Left colon (tissue), 2 donors: ENCODE results near the gene MRGPRE. TPM values are rescaled to one million over a fixed set of nuclear protein-coding genes. Genes with fewer than 3 reads are reported as not detected.

Source experiments
- ATAC-seq: fragments of 200-7000 bp; cut with Tn5 transposase; one replicate; pipeline ENCODE4 v1.9.1; 2020; ENCODE audit warnings: mild to moderate bottlenecking, moderate library complexity
- DNase-seq, 2 donors: peaks; one replicate each; pipeline ENCODE4 v3.0.0-alpha.2; 2020
- intact Hi-C, 2 donors: fragments of 100-400 bp; cut with DNase I in 1 of 2; cut with micrococcal nuclease in 1 of 2; formaldehyde crosslinking; loops; one replicate each; pipeline versions ENCODE4 v1.11.2 to v1.14.0; 2022; cut with DNase I, micrococcal nuclease
- total RNA-seq, 2 donors: library from RNA; stranded (reverse); fragmentation: NEBNext Ultra II Directional; extraction: Animal tissue kit (Norgen Biotek cat#: 25700); gene quantifications; one replicate each; pipeline ENCODE4 v1.2.1, GENCODE V29; 2021
- donor health status: DM: no; HTN: no; CAD: no.
- donor health status: DM: yes; HTN: yes; CAD: no.

Gene MRGPRE
- total RNA-seq, 2 donors from 2014 or later = not detected

DNA sequence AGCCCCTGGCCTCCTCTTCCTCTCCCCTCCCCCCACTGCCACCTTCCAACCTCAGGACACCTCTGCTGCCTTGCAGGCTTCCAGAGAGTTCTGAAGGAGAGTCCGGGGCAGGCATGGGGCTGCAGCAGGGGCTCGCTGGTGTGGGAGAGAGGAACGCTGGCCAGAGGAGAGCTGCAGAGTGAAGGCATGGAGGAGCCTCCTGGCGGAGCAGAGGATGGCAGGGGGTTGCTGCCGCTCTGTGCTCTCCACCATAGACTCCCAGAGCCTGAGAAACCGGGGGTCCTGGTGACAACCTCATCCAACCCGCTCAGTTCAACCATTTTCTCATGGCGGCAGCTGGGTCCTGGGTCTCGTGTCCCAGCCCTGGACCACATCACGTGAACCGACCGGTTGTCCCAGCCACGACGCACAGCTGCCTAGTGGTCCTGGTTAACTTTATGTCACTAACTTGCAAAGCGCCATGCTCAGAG, 31.1 kb downstream of the MRGPRE start:
- ATAC-seq (no peak), DNase-seq (peak in 1 of 2 donors; percentile 5)
- intact Hi-C loops = no loop called here

DNA sequence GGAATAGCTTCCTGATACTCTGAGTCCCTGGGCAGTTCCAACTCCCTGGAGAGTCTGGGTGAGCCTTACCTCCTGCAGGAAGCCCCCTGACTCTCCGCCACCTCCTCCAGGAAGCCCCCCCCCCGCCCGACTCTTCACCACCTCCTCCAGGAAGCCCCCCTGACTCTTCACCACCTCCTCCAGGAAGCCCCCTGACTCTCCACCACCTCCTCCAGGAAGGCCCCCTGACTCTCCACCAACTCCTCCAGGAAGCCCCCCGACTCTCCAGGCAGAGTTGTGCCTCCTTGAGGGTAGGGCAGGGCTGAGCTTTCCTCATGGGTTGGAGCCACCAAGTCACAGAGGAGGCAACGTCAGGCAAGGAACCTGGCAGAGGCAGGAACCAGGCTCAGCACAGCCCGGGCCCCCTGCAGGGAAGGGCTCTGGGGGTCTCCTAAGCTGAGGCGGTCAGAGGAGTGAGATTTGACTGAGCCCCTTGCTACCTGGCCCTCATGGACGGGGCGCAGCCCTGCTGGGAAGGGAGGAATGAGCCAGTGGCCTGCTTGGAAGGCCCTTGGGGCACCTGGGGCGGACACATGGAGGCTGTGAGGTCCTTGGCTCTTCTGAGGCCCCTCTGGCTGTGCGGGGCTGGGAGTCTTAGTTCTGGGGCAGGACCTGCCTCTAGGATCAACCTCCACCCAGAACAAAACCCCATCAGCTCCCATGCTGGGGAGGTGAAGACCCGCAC, 31.7 kb downstream of the MRGPRE start:
- no peak for ATAC-seq
- peak in 1 of 2 donors; percentile 6 for DNase-seq
- intact Hi-C loops = no loop called here

DNA sequence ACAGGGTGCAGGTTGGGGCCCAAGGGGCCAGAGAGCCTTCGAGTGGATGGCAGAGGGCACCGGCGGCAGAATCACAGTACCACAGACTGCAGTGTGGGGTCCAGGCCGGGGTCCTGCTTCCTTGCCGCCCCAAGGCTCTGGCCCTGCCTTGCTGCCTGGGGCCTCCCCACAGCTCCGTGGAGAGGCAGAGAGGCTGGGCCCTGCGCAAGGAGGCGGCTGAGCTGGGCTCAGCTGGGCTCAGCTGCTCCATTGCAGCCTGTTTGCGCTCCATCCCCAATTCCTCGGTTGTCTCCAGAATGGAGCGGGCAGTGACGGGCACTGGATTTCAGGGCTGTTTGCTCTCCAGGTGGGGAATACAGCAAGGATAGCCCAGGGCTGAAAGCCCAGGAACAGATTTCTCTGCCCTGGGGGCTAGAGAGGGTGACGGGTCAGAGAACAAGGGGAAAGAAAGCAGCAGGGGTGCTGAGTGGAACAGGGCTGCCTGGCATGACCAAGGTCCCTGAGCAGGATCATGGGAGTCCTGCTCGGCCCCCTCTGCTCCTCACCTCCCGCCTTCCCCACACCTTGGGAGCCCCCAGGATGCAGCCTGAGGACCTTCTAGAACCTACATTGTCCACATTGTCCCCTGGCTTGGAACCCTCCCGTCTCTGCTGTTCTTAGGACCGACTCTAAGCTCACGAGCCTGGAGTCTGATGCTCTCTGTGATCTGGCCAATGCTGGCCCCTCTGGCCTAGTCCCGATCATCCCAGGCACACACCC, 32.5 kb downstream of the MRGPRE start:
- ATAC-seq = no peak
- intact Hi-C loops = no loop called here

DNA sequence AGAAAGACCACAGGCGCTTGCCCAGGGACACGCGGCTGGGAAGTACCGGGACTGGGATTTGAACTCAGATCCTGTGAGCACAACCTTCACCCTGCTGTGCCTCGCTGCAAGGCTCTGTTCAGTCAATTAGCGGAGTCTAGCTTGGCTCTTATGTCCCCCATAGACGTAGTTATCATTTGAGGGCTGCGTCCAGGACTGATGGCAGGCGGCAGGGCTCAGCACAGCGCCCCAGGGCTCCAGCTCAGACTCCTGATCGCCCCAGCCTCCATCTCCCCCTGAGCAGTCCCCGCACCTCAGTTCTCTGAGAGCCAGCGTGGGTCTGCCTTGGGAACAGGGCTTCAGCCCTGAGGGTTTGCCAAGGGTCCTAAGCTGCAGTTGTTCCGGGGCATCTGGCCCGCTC, 33.4 kb downstream of the MRGPRE start:
- intact Hi-C loops = no loop called here
- no peak for ATAC-seq
- DNase-seq = no peak

More for the DNA sequence above, 32.5 kb downstream of the MRGPRE start:
- DNase-seq = peak in 1 of 2 donors; percentile 18

DNA sequence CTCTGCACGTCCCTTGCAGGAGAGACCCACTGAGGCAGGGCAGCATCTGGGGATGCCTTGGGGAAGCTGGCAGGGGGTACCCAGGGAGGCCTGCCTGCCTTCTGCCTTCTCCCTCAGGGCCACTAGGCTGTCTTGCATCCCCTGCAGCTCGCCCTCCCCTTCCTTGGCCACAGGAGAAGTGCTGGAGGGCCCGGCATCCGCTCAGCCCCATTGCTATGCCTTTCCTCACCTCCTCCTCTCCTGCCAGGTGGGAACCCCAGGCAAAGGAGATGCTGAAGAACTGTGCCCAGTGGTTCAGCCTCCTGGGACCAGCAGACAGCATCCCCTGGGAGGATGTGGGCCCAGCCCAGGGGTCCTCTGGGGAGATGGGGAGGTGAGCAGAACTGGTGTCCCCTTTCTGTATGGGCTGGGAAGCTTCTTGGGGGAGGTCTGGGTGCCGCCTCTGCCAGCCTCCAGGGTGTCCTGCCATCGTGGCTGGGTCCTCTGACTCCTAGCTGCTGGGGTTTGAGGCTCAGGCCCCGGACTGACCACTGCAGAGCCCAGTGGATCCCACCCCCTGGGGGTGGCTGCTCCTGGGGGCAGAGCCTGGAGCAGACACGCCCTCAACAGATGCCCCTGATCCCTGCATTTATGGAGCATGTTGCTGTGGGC, 34.2 kb downstream of the MRGPRE start:
- intact Hi-C loops = no loop called here
- no peak for ATAC-seq
- DNase-seq = no peak

DNA sequence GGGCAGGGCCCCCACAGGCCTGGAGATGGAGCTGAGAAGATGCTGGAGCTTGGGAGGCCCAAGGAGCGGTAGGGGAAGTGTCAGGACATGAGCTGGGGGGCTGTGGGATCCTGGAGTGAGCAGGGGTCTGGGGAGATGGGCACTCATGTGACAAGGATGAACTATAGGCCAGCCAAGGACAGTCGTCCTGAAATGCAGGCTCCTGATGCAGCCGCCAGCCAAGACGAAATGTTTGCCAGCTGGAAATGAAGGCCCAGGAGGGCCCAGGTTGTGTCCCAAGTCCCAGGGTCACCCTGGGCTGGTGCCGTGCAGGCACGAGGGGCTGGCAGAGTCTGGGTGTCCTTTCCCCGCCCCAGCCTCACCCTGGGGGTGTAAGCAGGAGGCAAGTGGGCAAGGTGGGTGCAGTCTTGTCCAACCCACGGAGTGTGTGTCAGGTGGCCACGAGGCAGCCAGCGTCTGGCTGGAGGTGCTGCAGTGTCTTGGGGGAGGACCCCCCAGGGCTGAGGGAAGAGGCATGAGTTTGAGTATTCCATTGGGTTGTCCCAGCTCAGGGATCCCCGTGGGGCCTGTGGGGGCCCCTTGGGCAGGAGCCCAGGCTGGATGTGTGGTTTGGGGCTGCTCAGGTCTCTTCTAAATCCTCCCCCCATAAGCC, 35.0 kb downstream of the MRGPRE start:
- ATAC-seq (no peak), DNase-seq (no peak)
- intact Hi-C loops = no loop called here

DNA sequence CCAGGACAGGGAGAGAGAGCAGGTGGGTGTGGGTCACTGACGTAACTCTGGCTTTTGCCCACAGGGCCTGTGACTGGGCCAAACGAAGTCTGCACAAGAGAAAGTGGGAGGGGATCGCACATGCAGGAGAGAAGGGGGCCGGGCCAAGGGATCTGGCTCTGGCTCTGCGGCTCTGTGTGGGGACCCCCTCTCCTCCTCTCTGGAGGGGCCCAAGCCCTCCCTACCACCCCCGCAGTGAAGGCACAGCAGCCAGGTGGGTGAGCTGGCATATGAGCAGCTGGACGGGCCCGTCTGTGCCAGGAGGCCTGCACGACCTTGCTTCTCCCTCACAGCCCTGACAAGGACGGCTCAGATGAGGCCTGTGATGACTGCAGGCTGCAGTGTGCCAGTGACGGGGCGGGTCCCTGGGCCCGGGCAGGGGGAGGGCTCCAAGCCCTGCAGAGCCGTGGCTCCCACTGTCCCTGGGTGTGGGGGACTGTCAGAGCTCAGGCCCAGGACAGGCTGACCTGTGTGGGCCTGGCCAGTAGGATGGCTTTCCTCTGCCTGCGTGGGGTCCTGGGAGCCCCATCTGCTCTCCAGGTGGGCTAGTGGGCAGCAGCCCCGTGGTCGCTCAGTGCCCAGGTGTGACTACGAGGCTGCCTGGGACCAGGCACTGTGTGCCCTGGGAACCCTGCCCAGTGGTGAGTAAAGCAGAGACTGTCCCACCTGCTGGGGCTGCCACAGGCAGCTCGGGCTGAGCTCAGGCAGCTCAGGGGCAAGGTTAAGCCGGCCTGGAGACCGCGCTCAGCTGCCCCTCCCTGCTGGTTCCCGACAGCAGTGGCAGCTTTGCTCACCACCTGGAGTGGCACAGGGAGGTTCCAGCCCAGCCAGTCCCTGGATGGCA, 35.8 kb downstream of the MRGPRE start:
- ATAC-seq (no peak), DNase-seq (no peak)
- intact Hi-C loops = no loop called here

DNA sequence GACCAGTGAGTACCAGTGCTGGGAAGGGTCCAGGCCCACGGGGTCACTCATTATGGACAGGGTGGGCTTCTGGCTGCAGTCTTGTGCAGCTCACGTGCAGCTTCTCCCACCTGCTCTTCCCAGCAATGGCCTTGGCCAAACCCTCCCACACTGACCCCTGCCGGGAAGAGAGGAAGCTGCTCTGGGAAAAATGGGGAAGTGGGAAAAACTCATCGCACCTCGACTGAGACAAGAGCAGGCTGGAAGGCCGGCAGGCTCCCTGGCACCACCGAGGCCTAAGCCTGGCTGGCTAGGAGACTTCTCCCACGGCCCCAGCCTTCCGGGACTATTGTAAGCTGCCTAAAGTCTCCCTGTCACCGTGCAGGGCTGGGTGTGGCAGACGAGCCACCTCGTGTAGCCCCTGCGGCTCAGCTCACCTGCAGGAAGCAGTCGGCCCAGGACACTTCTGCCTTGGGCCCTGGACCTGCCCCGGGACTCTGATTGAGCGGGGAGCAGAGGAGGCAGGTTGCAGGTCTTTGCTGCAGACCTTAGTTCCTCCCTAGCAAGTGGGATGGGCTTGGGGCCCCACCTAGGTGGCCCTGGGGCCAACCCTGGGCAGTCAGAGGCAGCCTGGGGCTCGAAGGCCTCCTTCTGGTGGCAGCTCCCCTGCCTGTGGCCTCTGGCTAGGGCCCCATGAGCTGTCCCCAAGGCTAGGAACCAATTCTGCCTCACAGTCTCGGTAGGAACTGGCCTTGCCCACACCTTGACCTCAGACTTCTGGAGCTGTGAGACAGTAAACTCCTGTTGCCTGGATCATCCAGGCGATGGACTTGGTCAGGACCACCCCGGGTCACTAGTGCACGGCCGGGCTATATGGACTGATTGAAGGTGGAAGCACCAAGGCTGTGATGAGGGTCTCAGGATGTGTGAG, 36.7 kb downstream of the MRGPRE start:
- peak in 1 of 2 donors; percentile 28 for DNase-seq
- intact Hi-C loops = no loop called here
- ATAC-seq = peak; percentile 78

DNA sequence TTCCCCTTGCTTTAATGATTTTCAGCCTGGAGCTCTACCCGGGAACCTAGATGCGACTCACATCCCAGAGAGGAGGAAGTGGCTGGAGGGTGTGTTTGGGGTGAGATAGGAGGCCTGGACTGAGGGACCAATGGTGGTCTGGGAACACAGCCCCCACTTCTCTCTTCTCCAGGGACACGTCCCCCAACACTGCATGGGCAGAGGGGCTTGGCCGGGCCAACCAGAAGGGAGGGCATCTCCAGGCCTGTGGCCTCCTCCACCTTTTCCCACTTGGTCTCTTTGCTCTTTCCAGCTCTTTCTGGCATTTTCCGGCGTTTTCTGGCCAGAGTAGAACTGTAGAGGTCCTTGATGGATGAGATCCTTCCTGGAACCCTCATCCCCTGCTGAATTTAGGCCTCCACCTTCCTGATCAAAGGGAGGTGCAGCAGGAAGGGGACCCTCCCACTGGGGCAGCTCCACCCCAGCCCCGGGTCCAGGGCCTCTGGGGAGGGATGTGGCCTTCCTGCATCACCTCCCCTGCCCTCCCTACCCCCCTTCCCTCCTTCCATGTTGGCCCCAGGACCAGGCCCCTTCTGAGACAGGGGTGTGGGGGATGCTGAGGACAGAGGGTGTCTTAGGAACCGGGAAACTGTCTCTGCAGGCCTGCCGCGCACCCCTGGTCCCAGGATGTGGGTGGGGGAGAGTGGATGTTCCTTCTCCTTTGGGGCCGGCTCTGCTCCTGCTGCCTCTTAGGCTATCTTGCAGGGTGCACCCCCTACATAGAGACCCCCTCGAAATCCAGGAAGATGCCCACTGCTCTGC, 38.0 kb downstream of the MRGPRE start:
- ATAC-seq (no peak), DNase-seq (no peak)
- intact Hi-C loops = no loop called here

DNA sequence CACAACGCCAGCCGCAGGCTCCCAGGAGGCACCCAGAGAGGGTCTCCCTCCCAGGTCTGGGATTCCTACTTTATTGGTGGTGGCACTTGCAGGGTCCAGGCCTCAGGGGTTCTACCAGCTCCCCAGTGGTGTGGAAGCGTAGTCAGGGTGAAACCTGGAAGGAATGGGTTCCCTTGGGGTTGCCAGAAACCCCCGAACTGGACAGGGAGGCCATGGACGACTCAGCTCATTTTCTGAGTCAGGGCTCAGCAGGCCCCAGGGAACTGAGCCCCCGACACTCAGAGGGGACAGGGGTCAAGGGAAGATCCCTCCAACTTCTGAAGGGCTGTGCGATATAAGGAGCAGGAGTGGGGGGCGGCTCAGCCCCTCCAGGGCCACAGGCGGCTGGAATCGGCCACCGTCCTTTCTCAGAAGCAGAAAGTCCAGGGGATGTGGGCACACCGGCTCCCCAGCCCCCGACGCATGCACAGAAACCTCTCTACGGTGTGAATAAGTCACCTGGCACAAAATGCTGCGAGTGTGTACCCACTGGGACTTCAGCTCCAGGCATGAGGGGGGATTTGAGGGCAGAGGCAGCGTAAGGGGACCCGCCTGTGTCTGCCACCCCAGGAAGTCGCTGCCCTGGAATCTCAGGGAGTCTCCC, 38.7 kb downstream of the MRGPRE start:
- intact Hi-C loops = no loop called here
- no peak for DNase-seq
- no peak for ATAC-seq

DNA sequence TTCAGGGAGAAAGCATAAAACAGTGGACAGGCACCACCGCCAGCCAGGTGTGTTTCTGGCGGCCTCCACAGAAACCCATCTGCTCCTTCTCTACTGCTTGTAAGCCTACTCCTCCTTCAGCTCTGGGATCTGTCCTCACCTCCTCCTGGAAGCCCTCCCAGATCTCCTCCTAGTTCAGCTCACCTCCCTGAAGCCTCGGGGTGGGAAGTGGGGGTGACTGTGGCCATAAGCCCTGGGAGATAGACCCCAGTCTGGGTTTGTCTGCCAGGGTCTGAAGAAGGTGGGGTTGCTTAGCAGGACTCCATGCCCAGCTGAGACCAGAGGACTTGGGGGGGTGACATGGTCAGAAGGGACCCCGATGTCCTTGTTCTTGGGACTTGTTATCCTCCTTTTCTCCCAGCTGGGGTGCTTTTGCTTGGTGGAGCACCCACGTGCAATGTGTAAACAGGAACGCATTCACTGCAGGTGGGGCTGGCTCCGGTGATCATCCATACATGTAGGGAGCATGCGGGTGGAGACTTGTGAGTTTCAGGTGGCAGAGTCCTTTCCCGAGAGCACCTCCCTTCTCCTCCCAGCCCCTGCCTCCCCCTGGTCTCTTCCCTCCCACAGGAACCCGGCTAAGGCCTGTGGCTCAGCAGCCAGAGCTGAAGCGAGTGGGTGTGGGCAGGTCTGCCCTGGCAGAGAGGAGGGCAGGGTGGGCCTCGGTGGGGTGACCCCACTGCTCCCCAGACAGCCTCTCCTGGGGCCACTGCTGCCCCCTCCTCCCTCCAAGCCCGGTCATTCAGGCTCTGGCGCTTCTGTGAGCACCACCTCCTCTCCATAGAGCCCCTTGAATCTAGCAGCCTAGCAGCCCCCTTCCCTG, 39.5 kb downstream of the MRGPRE start:
- no peak for ATAC-seq
- intact Hi-C loops = no loop called here
- DNase-seq = no peak

DNA sequence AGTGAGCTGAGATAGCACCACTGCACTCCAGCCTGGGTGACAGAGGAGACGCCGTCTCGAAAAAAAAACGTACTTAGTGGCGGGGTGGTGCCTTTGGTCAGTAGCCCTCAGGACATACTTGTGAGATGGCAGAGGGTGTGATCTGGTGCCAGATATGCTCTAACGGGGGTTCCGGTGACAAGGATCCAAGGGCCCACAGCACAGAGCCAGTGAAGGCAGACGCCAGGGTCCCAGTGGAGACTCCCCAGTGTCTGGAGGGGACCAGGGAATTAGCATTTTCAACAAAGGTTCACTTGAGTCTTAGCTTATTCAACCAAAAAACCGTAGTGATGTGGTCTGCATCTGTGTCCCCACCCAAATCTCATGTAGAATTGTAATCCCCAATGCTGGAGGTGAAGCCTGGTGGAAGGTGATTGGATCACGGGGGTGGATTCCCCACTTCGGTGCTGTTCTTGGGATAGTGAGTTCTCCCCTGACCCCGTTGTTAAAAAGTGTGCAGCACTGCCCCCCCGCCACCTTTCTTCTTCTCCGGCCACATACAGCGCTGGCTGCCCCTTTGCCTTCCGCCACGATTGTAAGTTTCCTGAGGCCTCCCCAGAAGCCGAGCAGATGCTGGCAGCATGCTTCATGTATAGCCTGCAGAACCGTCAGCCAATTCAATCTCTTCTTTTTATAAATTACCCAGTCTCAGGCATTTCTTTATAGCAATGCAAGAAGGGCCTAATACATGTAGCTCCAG, 40.5 kb downstream of the MRGPRE start:
- DNase-seq (no peak), ATAC-seq (no peak)
- intact Hi-C loops = no loop called here

DNA sequence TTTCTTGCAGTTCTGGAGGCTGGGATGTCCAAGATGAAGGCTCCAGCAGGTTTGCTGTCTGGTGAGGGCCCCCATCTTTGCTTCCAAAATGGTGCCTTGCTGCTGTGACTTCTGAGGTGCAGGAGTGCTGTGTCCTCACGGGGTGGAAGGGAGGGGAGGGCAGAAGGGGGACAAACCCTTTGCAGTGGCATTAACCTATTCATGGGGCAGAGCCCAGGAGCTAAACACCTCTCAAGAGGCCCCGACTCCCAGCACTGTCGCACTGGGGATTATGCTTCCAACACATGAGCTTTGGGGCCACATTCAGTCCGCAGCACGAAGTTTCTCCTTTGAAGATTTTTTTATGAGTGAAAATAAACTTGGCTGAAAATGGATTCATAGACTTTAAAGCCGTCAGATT, 41.6 kb downstream of the MRGPRE start:
- intact Hi-C loops = no loop called here
- ATAC-seq (no peak), DNase-seq (no peak)

DNA sequence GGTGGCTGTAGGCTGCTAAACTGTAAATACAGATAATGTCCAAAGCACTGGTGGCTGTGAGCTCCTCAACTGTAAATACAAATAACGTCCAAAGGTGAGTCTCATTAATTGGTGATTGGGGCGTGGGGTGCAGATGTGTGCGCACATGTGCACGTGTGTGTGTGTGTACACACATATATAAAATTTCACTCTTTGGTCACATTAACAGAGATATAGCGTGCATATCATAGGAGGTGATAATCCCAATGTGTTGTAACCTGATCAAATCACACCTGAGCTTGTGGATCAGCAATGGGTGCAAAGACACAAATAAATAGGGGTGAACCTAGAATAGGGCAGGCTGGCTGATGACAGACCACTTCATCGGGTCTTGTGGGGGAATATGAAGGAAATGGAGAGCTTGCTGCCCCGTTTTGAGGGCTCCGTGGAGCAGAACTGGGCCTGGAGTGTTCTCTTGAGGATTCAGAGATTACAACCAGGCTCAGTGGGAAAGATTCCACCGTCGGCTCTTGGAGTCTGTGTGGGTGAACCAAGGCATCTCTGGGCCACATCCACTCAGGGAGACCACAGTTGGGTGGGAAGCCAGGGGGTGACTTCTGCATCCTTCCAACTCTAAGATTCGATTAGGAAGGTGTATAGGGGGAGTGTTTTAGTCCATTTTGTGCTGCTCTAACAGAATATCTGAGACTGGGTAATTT, 42.2 kb downstream of the MRGPRE start:
- no peak for DNase-seq
- intact Hi-C loops = loop anchor here in 1 of 2 donors (10.0 kb wide), 1 partner anchor 75 kb away; no protein-coding TSS in a partner anchor
- no peak for ATAC-seq
